HCT116 (cell line): ENCODE measurements around the gene ZNF667. TPM values are rescaled to one million over a fixed set of nuclear protein-coding genes. Genes with fewer than 3 reads are reported as not detected.

Source experiments
- ATAC-seq: fragments of 200-7000 bp; cut with Tn5 transposase; 2 replicates; pipeline ENCODE4 v1.9.1; 2020; ENCODE audit warnings: mild to moderate bottlenecking, moderate library complexity
- BruUV-seq: library from RNA; stranded (reverse); fragments of 400-500 nt; replicated peaks from 2 replicates; lab custom pipeline; 2021; lab: Mats Ljungman, UMichigan
- CTCF ChIA-PET: fragments of 300-600 bp; sonication (Branson Sonifier 250); formaldehyde crosslinking; loops from one replicate; lab custom pipeline; 2021; ENCODE audit warnings: antibody characterized with exemption; lab: Charles Lee
- POLR2A ChIA-PET: fragments of 300-600, 350-600 bp; sonication (Branson Sonifier 250); formaldehyde crosslinking; loops from one replicate; lab custom pipeline; 2021; ENCODE audit warnings: antibody characterized with exemption; lab: Charles Lee
- RAD21 ChIA-PET, 2 experiments: fragments of 300-600 bp; sonication (Branson Sonifier 250); formaldehyde crosslinking; loops; one replicate each; lab custom pipeline; 2023; ENCODE audit warnings: low total read pairs in 2 of 2; ENCODE audit not compliant: uncharacterized antibody in 2 of 2, unreplicated experiment in 2 of 2, low non-redundant PET in 1 of 2; lab: Charles Lee
- DNase-seq: peaks from one replicate; pipeline ENCODE4 v3.0.0-alpha.2; 2010; ENCODE audit warnings: low read depth, low spot score
- H2AFZ ChIP-seq: fragments of 200-600 bp; shearing (Covaris generic), sonication (generic); 2 replicates; pipeline ENCODE4 v1.6.1; 2017; ENCODE audit warnings: low read depth, mixed run types, mixed read lengths, antibody characterized with exemption, low read length; ENCODE audit not compliant: poor library complexity, severe bottlenecking
- H3K27ac ChIP-seq: 2 replicates; pipeline ENCODE4 v1.5.1; 2012; ENCODE audit warnings: low read depth, low read length
- H3K27me3 ChIP-seq: fragments of 200-600 bp; sonication (generic); 2 replicates; pipeline ENCODE4 v1.6.1; 2016; ENCODE audit warnings: mixed run types, low read length, mixed read lengths; ENCODE audit not compliant: insufficient read depth
- H3K36me3 ChIP-seq, 2 experiments: fragments of 200-500 bp in 1 of 2; fragments of 200-600 bp in 1 of 2; sonication (Bioruptor generic) in 1 of 2; sonication (generic) in 1 of 2; 2 replicates each; pipeline versions ENCODE4 v1.5.1 to v1.6.1; 2014 to 2016; ENCODE audit warnings: low read length in 2 of 2, inconsistent platforms in 1 of 2, mixed read lengths in 1 of 2, mixed run types in 1 of 2; ENCODE audit not compliant: insufficient read depth in 2 of 2, control insufficient read depth in 1 of 2
- H3K4me1 ChIP-seq, 2 experiments: fragments of 200-600 bp in 1 of 2; sonication (generic) in 1 of 2; 2 replicates each; pipeline versions ENCODE4 v1.5.1 to v1.6.1; 2012 to 2017; ENCODE audit warnings: low read length in 2 of 2, inconsistent platforms in 1 of 2, mild to moderate bottlenecking in 1 of 2, mixed read lengths in 1 of 2, mixed run types in 1 of 2, moderate library complexity in 1 of 2; ENCODE audit not compliant: insufficient read depth in 2 of 2, control insufficient read depth in 1 of 2
- H3K4me2 ChIP-seq: fragments of 200-600 bp; sonication (generic); 2 replicates; pipeline ENCODE4 v1.6.1; 2017; ENCODE audit warnings: mixed run types, low read length, mixed read lengths
- H3K4me3 ChIP-seq, 2 experiments: fragments of 200-600 bp in 1 of 2; sonication (generic) in 1 of 2; replicated peaks in 1 of 2; 2 replicates each; pipeline ENCODE4 v1.5.1; 2011 to 2016; ENCODE audit warnings: low read length in 2 of 2, control low read depth in 1 of 2, low read depth in 1 of 2, mild to moderate bottlenecking in 1 of 2, mixed read lengths in 1 of 2, mixed run types in 1 of 2
- H3K79me2 ChIP-seq: fragments of 200-600 bp; sonication (generic); 2 replicates; pipeline ENCODE4 v1.6.1; 2017; ENCODE audit warnings: mild to moderate bottlenecking, mixed run types, low read length, moderate library complexity, mixed read lengths; ENCODE audit not compliant: insufficient read depth
- H3K9ac ChIP-seq: fragments of 200-600 bp; sonication (generic); 2 replicates; pipeline ENCODE4 v1.6.1; 2016; ENCODE audit warnings: low read length, mixed read lengths
- H3K9me2 ChIP-seq: fragments of 200-600 bp; sonication (generic), shearing (Covaris generic); 2 replicates; pipeline ENCODE4 v1.6.1; 2017; ENCODE audit warnings: mixed run types, mild to moderate bottlenecking, moderate library complexity; ENCODE audit not compliant: insufficient read depth
- H3K9me3 ChIP-seq, 2 experiments: fragments of 200-500 bp in 1 of 2; fragments of 200-600 bp in 1 of 2; sonication (Bioruptor generic) in 1 of 2; sonication (generic) in 1 of 2; 2 replicates each; pipeline ENCODE4 v1.6.1; 2014 to 2017; ENCODE audit warnings: low read length in 2 of 2, mixed read lengths in 2 of 2, inconsistent platforms in 1 of 2, low read depth in 1 of 2, mild to moderate bottlenecking in 1 of 2, mixed run types in 1 of 2, moderate library complexity in 1 of 2; ENCODE audit not compliant: control insufficient read depth in 1 of 2, insufficient read depth in 1 of 2
- H4K20me1 ChIP-seq: fragments of 200-600 bp; sonication (generic), shearing (Covaris generic); 2 replicates; pipeline ENCODE4 v1.6.1; 2017; ENCODE audit warnings: mixed run types, mild to moderate bottlenecking, moderate library complexity; ENCODE audit not compliant: insufficient read depth
- ATF3 ChIP-seq: IDR thresholded peaks from 2 replicates; pipeline ENCODE4 v1.6.1; 2012
- CTCF ChIP-seq, 3 experiments: fragments of 200-600 bp in 1 of 3; sonication (generic) in 1 of 3; IDR thresholded peaks in 2 of 3; conservative IDR thresholded peaks in 1 of 3; 2 replicates each; pipeline ENCODE4 v1.5.1; 2012 to 2017; ENCODE audit warnings: low read depth in 2 of 3, low read length in 2 of 3, antibody characterized with exemption in 1 of 3, borderline replicate concordance in 1 of 3, control low read depth in 1 of 3, mild to moderate bottlenecking in 1 of 3, mixed read lengths in 1 of 3, mixed run types in 1 of 3, moderate library complexity in 1 of 3; ENCODE audit not compliant: insufficient read depth in 1 of 3
- EGR1 ChIP-seq: IDR thresholded peaks from 2 replicates; pipeline ENCODE4 v1.6.1; 2012; ENCODE audit warnings: low read depth
- YY1 ChIP-seq: IDR thresholded peaks from 2 replicates; pipeline ENCODE4 v1.6.1; 2011; ENCODE audit warnings: low read length, low read depth, moderate library complexity, mild to moderate bottlenecking; ENCODE audit not compliant: insufficient replicate concordance; ENCODE audit errors: extremely low read depth
- ZBTB33 ChIP-seq: IDR thresholded peaks from 2 replicates; pipeline ENCODE4 v1.6.1; 2011; ENCODE audit warnings: mild to moderate bottlenecking, low read length, moderate library complexity; ENCODE audit not compliant: insufficient replicate concordance; ENCODE audit errors: extremely low read depth
- ZNF274 ChIP-seq: fragments of 200-500 bp; sonication (Bioruptor generic); IDR thresholded peaks from 2 replicates; pipeline ENCODE4 v1.6.1; 2014; ENCODE audit warnings: mild to moderate bottlenecking, low read depth, low read length, inconsistent platforms
- intact Hi-C: fragments of 100-400 bp; cut with micrococcal nuclease; formaldehyde crosslinking; loops from 2 replicates; pipeline ENCODE4 v1.10.0; 2022
- total RNA-seq: library from RNA; stranded (reverse); gene quantifications from one replicate; pipeline ENCODE4 v1.2.1, GENCODE V29; 2021; ENCODE audit not compliant: unreplicated experiment
- TF ChIP-seq, protein P1 (sequence below): IDR thresholded peaks from 2 replicates; pipeline ENCODE4 v1.6.1; 2012

ZNF667 gene
- total RNA-seq, 1 experiment from 2014 or later = not detected

DNA sequence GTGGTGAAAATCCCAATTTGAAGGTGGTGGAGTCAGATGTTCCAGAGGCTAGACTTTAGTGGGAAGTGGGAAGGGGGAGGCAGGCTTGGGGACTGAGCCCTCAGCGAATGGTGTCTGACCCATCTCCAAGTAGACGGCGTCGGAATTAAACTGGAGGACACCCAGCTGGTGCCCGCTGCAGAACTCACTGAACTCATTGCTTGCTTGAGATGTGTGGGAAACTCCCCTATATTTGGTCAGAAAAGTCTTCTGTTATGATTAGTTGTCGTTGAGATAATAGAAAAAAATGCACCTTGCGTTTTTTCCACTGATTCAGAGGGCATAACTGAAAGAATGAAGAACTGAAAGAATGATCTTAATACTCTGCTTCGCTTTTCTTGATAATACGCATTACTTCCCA, 73.9 kb downstream of the ZNF667 start (continued):
- no peak for TF ChIP-seq ATF3
- TF ChIP-seq YY1 = no peak
- TF ChIP-seq ZNF274 = no peak
- TF ChIP-seq, protein P1, sequence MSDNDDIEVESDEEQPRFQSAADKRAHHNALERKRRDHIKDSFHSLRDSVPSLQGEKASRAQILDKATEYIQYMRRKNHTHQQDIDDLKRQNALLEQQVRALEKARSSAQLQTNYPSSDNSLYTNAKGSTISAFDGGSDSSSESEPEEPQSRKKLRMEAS = no peak
- TF ChIP-seq CTCF (IDR thresholded peaks at IDR 0.05 in 2 of 3, conservative IDR thresholded peaks at IDR 0.05 in 1 of 3; ENCODE audit: borderline replicate concordance in 1 of 3, insufficient read depth in 1 of 3, low read depth in 2 of 3, low read length in 2 of 3) = no peak
- TF ChIP-seq ZBTB33 = no peak
- TF ChIP-seq EGR1 = no peak

DNA sequence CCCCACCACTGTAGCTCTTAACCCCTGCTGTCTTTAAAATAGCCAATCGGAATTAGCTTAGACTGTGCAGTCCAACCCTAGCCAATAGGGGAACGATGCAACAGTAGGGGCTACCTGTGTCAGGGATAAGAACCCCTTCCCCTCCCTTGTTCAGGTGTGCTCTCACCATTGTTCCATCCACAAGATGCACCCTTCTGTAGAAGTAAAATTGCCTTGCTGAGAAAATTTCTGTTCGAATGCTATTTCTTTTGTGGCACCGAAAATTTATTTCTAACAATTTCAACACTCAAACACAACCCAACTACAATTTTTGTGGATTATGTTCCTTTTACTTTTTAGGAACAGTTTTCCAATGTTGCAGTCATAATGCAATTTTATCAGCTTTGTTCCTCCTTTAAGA, 76.7 kb downstream of the ZNF667 start:
- intact Hi-C loops = no loop called here
- no TSS peak for BruUV-seq
- no peak for DNase-seq
- ChIA-PET CTCF (no interaction called here), RAD21 (no interaction called here), POLR2A (no interaction called here)
- Histone ChIP-seq H3K27ac (no peak overlapping the region), H3K9me3 (peaks cover 12 to 18% of the 10 kb centered on the region in 2 experiments; a peak in 2 of 4 replicates), H4K20me1 (no peaks in the 10 kb centered on the region), H3K36me3 (no peaks in the 10 kb centered on the region), H3K9me2 (no peaks in the 10 kb centered on the region), H3K4me2 (no peak overlapping the region), H3K4me1 (no peaks in the 10 kb centered on the region), H3K27me3 (no peaks in the 10 kb centered on the region), H2AFZ (no peak overlapping the region), H3K79me2 (no peaks in the 10 kb centered on the region), H3K4me3 (no peak overlapping the region), H3K9ac (no peak overlapping the region)
- no peak for ATAC-seq
- no peak for TF ChIP-seq ZBTB33
